Fibroblast of villous mesenchyme (primary cell): Measurements from ENCODE around the gene TMC2. TPM values are rescaled to one million over a fixed set of nuclear protein-coding genes. Genes with fewer than 3 reads are reported as not detected.
A peak's percentile ranks its signal among the peaks of the same experiment; 100 is the strongest.

Source experiments
- DNase-seq: peaks from one replicate; pipeline ENCODE4 v3.0.0-alpha.2; 2010; ENCODE audit warnings: low read depth
- H3K4me3 ChIP-seq: 2 replicates; pipeline ENCODE4 v1.5.1; 2011; ENCODE audit warnings: low read depth, mild to moderate bottlenecking, low read length
- total RNA-seq: library from RNA; depleted of rRNA; stranded (reverse); fragments of >200 nt; gene quantifications from 2 replicates; pipeline ENCODE4 v1.2.3, GENCODE V29; 2012
- TF ChIP-seq, protein P1 (sequence below): IDR thresholded peaks from 2 replicates; pipeline ENCODE4 v1.5.1; 2012; ENCODE audit warnings: low read depth, mild to moderate bottlenecking, low read length; ENCODE audit not compliant: insufficient read depth

The TMC2 gene
- total RNA-seq, 1 donor = not detected

DNA sequence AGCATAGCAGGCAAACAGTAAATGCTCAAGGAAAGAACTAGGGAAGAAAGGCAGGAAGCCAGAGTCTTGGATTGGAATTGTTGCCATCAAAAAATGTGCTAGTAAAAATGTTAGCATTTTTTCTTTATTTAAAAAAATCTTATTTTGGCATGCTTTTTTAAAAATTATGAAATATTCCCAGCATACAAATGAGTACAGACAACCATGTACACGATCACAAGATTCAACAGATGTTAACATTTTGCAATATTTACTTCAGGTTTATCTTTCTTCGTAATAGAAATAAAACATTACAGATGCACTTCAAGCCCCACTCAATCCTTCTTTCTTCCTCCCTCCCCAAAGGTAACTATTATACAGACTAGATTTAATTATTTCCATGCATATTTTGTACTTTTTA, 88.7 kb downstream of the TMC2 start:
- no peak overlapping the region for H3K4me3 ChIP-seq
- DNase-seq = peak; percentile 7
- TF ChIP-seq, protein P1, sequence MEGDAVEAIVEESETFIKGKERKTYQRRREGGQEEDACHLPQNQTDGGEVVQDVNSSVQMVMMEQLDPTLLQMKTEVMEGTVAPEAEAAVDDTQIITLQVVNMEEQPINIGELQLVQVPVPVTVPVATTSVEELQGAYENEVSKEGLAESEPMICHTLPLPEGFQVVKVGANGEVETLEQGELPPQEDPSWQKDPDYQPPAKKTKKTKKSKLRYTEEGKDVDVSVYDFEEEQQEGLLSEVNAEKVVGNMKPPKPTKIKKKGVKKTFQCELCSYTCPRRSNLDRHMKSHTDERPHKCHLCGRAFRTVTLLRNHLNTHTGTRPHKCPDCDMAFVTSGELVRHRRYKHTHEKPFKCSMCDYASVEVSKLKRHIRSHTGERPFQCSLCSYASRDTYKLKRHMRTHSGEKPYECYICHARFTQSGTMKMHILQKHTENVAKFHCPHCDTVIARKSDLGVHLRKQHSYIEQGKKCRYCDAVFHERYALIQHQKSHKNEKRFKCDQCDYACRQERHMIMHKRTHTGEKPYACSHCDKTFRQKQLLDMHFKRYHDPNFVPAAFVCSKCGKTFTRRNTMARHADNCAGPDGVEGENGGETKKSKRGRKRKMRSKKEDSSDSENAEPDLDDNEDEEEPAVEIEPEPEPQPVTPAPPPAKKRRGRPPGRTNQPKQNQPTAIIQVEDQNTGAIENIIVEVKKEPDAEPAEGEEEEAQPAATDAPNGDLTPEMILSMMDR = no peak

DNA sequence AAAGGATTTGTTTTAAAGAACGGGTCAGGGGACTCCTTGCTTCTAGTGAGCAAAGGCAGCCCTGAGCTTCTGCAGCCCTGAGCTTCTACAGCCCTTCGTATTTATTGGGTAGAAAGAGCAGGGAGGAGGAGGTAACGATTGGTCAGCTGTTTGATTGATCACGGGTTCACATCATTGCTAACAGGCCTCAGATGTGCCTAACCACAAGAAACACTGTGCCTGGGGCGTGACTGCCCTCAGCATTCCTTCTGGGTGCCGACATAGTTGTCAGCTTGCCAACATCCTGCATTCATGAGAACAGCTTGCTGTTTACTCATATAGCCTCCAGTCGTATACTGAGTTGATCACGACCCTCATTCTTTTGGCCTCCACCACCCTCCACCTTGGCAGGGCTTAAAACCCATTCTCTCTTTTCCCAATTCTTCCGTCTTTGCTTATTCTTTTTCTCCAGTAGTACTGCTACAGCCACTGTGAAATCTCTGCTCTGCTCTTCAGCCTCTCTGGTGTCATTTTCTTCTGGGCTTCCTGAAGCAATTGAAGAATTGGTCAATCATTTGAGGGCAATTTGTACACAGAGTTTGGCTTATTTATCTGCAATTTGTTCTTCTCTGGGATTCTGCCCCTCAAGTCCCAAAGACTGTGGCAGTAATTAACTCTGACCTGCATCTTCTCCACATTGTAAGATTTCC, 90.6 kb downstream of the TMC2 start:
- DNase-seq = peak; percentile 80
- TF ChIP-seq, protein P1 = no peak
- no peak overlapping the region for H3K4me3 ChIP-seq

DNA sequence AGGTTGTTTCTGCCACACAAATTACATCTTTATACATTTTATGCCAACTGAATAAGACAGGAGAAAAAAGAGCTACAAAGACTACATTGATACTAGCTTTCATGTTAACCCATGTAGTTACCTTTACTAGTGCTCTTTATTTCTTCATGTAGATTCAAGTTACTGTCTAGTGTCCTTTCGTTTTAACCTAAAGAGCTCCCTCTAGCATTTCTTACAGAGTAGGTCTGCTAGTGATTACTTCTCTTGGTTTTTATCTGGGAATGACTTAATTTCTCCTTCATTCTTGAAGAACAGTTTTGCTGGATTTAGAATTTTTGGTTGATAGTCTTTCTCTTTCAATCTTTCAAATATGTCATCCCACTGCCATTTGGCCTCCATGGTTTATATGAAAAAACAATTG, 94.9 kb downstream of the TMC2 start:
- no peak for DNase-seq
- TF ChIP-seq, protein P1 = no peak
- H3K4me3 ChIP-seq = no peak overlapping the region

DNA sequence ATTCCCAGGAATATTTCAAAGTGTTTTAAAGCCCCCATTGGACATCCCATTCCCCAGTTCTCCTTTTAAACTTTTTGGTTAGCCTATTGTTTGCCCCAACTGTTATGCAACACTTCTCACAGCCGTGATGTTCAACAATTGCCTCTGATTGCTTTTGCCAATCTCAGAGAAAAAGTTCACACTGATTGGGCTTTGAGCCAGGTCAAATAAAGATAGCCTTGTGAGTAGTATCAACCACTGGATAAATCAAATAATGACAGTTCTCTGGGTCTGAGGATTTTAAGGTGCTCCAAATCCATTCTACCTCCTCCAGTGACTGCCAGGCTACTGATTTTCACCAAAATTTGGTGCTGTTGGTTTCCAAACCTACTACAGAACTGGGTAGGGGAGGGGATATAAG, 97.0 kb downstream of the TMC2 start:
- DNase-seq = no peak
- no peak overlapping the region for H3K4me3 ChIP-seq
- TF ChIP-seq, protein P1 = no peak

DNA sequence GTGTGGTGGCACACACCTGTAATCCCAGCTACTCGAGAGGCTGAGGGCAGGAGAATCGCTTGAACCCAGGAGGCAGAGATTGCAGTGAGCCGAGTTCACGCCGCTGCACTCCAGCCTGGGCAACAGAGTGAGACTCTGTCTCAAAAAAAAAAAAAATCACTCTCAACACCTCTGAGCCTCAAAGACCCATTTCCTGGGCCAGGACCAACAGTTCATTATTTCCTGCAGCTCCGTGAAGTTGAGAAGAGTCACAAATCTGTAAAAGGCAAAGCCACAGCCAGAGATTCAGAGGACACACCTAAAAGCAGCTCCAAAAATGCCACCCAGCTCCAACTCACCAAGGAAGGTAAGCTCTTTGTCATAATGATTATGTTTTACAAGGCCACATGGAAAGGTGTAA, 100.9 kb downstream of the TMC2 start:
- TF ChIP-seq, protein P1 = no peak
- no peak overlapping the region for H3K4me3 ChIP-seq
- DNase-seq = no peak

DNA sequence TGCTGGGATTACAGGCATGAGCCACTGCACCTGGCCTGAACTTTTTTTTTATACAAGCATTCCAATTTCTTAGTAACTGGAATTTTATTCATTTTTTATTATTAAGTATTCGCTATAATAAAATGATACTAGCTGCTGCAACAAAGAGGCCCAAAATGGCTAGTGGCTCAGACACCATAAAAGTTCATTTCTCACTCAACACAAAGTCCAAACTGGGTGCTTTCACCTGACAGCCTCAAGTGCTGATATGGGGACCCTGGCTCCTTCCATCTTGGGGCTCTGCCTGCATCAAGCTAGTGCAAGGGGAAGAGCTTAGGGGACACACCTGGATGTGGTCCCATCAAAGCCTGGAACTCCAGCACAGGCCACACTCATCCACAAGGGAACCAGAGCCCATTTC, 103.9 kb downstream of the TMC2 start:
- H3K4me3 ChIP-seq = no peak overlapping the region
- TF ChIP-seq, protein P1 = no peak
- DNase-seq = no peak

DNA sequence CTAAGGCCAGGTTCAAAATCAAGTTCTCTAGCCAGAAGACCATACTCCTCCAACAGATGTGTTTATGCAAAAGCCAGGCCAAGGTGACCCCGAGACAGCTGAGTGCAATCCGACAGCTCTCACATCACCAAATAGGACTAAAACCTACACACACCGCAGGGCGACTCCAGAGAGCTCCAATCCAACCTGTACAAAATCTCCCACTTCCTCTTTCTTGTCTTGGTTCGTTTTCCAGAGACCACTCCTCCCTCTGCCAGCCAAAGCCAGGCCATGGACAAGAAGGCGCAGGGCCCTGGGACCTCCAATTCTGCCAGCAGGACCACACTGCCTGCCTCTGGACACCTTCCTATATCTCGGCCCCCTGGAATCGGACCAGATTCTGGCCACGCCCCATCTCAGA, 104.5 kb downstream of the TMC2 start:
- no peak for DNase-seq
- H3K4me3 ChIP-seq = no peak overlapping the region
- TF ChIP-seq, protein P1 = no peak
